Measurements from ENCODE around the gene RAB13. TPM values are rescaled to one million over a fixed set of nuclear protein-coding genes. Genes with fewer than 3 reads are reported as not detected.

Gene RAB13
- total and polyA plus RNA-seq, 2 of the 13 experiments (the other 11 are each of a cell fraction or from before 2014, with no cell fraction given): 15.9 to 24.7 TPM

GRCh38 chr1:153968408-153968807 is 17.7 kb downstream of the RAB13 start (continued):
- no peak for TF ChIP-seq ZNF800 (CRISPR knock-in tag; IDR thresholded peaks at IDR 0.05)
- no peak for TF ChIP-seq ZNF567 (CRISPR knock-in tag; IDR thresholded peaks at IDR 0.05; ENCODE audit: borderline replicate concordance)

- Histone ChIP-seq H2AFZ (ENCODE audit: low read length) (no peak overlapping the region), H3K27me3 (ENCODE audit: control insufficient read depth in 1 of 2, insufficient read depth in 2 of 2, low read length in 2 of 2) (no peaks in the 10 kb centered on the region; a peak in 1 of 5 replicates), H3K4me3 (replicated peaks in 1 of 3; ENCODE audit: insufficient read depth in 1 of 3, low read depth in 2 of 3, low read length in 3 of 3) (peak overlapping the region; percentile 62 to 82 (median 72)), H3K79me2 (ENCODE audit: insufficient read depth, low read length) (peaks cover 9% of the 10 kb centered on the region), H3K9me3 (ENCODE audit: low read length) (no peaks in the 10 kb centered on the region), H3K4me2 (ENCODE audit: low read depth, low read length) (peak overlapping the region; percentile 98), H3K9ac (ENCODE audit: insufficient read depth, low read depth, low read length) (peak overlapping the region; percentile 75), H3K4me1 (ENCODE audit: insufficient read depth, low read length) (peaks cover 29% of the 10 kb centered on the region), H3K27ac (ENCODE audit: extremely low read length, insufficient read depth, low read length) (peak overlapping the region; percentile 83), H3K36me3 (replicated peaks in 1 of 2; ENCODE audit: control insufficient read depth in 1 of 2, insufficient read depth in 2 of 2, low read length in 2 of 2) (no peaks in the 10 kb centered on the region), H4K20me1 (ENCODE audit: insufficient read depth, low read length) (no peaks in the 10 kb centered on the region)
- DNase-seq (ENCODE audit: low spot score) (no peak), FAIRE-seq (no peak), ATAC-seq (no peak)
- ChIA-PET CTCF (ENCODE audit: low intra/inter-chr PET ratio, low total read pairs) (no interaction called here), POLR2A (interaction anchor here (0.9 to 10.0 kb wide), 14 partner anchors 9 to 252 kb away, joined by 3 to 209 read pairs (median 6); partner anchors contain the start of genes CRTC2, DENND4B, GATAD2B and INTS3)
- in situ Hi-C loops (cut with HindIII; ENCODE audit: extremely low pct_ligation_motif_present, low pct_unique_long_range_greater_than_20kb) (no loop called here), intact Hi-C loops (cut with micrococcal nuclease; ENCODE audit: unreplicated experiment) (loop anchor here (5.0 kb wide), 1 partner anchor 171 kb away; no protein-coding TSS in a partner anchor)
- BruUV-seq (replicated peaks): no TSS peak
- WGBS (ENCODE audit: low lambda C conversion rate): 4% methylated on average over 8 of the region's 8 CpGs
- no peak for TF ChIP-seq ZNF790 (CRISPR knock-in tag; IDR thresholded peaks at IDR 0.05; ENCODE audit: borderline replicate concordance)
- no peak for TF ChIP-seq ZMAT5 (CRISPR knock-in tag; IDR thresholded peaks at IDR 0.05; ENCODE audit: borderline replicate concordance, low read depth)
- TF ChIP-seq RBM39 (IDR thresholded peaks at IDR 0.05; ENCODE audit: low read depth, low read length, poor library complexity, severe bottlenecking): no peak
- 0 out of 2 replicates have a peak, but pooled peaks have one; percentile 6 for TF ChIP-seq FOXC1 (CRISPR knock-in tag; IDR thresholded peaks at IDR 0.05; ENCODE audit: borderline replicate concordance)
- peak; percentile 25; the same call in 1 of the 2 replicates for TF ChIP-seq SNAPC5 (CRISPR knock-in tag; IDR thresholded peaks at IDR 0.05; ENCODE audit: borderline replicate concordance)
- TF ChIP-seq ZFP36L1 (CRISPR knock-in tag; IDR thresholded peaks at IDR 0.05): 0 out of 2 replicates have a peak, but pooled peaks have one; percentile 18
- TF ChIP-seq MTF2 (CRISPR knock-in tag; IDR thresholded peaks at IDR 0.05; ENCODE audit: borderline replicate concordance): no peak
- TF ChIP-seq XRCC5 (optimal IDR thresholded peaks at IDR 0.05; ENCODE audit: low read length): peak; percentile 7
- TF ChIP-seq ZNF740 (CRISPR knock-in tag; IDR thresholded peaks at IDR 0.05): 0 out of 2 replicates have a peak, but pooled peaks have one; percentile 46
- no peak for TF ChIP-seq PHF5A (CRISPR knock-in tag; IDR thresholded peaks at IDR 0.05; ENCODE audit: low read depth, unreplicated experiment)
- TF ChIP-seq ARID2 (CRISPR knock-in tag; IDR thresholded peaks at IDR 0.05; ENCODE audit: borderline replicate concordance): 0 out of 2 replicates have a peak, but pooled peaks have one; percentile 1
- no peak for TF ChIP-seq ATF6 (CRISPR knock-in tag; conservative IDR thresholded peaks at IDR 0.05)
- TF ChIP-seq ATF1 (CRISPR knock-in tag; IDR thresholded peaks at IDR 0.05): peak; percentile 21
- 0 out of 2 replicates have a peak, but pooled peaks have one; percentile 11 for TF ChIP-seq ZNF264 (CRISPR knock-in tag; IDR thresholded peaks at IDR 0.05)
- 0 out of 2 replicates have a peak, but pooled peaks have one; percentile 3 for TF ChIP-seq ZNF331 (CRISPR knock-in tag; IDR thresholded peaks at IDR 0.05)
- 0 out of 2 replicates have a peak, but pooled peaks have one; percentile 7 for TF ChIP-seq TOPORS (CRISPR knock-in tag; IDR thresholded peaks at IDR 0.05)
These were observed 18.2 kb downstream of the RAB13 start for GRCh38 chr1:153968000-153968363.
